ENCODE results near the gene LIFR. TPM values are rescaled to one million over a fixed set of nuclear protein-coding genes. Genes with fewer than 3 reads are reported as not detected.
A peak's percentile ranks its signal among the peaks of the same experiment; 100 is the strongest.
"Not testable (repeated sequence)": the region's sequence is repeated elsewhere in the genome, so short reads cannot be mapped to it uniquely, and the experiment has no call there.

The LIFR gene
- total and polyA plus RNA-seq, 11 donors: 12.6 to 66.8 (median 38.5) TPM

GRCh38 chr5:38602641-38603040 lies 46.2 kb upstream of the LIFR start:
- Histone ChIP-seq H3K4me3 (no peak overlapping the region), H3K27me3 (no peaks in the 10 kb centered on the region), H3K36me3 (no peaks in the 10 kb centered on the region), H3K27ac (no peak overlapping the region), H3K9me3 (no peaks in the 10 kb centered on the region), H3K4me1 (peaks cover 3 to 53% (median 33%) of the 10 kb centered on the region in 12 donors)
- WGBS, 4 donors: 83 to 92% (median 86%) methylated on average over 5 of the region's 5 CpGs
- TF ChIP-seq POLR2A (IDR thresholded peaks at IDR 0.05): no peak
- no peak for TF ChIP-seq CTCF (IDR thresholded peaks at IDR 0.05)
- ATAC-seq (no peak), DNase-seq (no peak)
- intact Hi-C loops (cut with DNase I): loop anchor here in 2 of 10 donors (5.0 kb wide), 2 partner anchors 45 to 50 kb away; partner anchors contain the start of gene LIFR (in 1 of the 2)

- TF ChIP-seq POLR2A (IDR thresholded peaks at IDR 0.05): no peak
- TF ChIP-seq CTCF (IDR thresholded peaks at IDR 0.05): no peak
- ATAC-seq: no peak
- Histone ChIP-seq H3K4me1 (peaks cover 3 to 57% (median 32%) of the 10 kb centered on the region in 12 donors), H3K9me3 (no peaks in the 10 kb centered on the region), H3K4me3 (no peak overlapping the region), H3K27ac (peak overlapping the region in 11 of 12 donors; percentile 24 to 81 (median 62)), H3K27me3 (no peaks in the 10 kb centered on the region), H3K36me3 (no peaks in the 10 kb centered on the region)
- intact Hi-C loops (cut with DNase I): loop anchor here in 6 of 10 donors (1.0 to 5.0 kb wide), 5 partner anchors 45 to 50 kb away; partner anchors contain the start of gene LIFR (in 3 of the 6)
- WGBS, 4 donors: 54 to 67% (median 63%) methylated on average over 4 of the region's 4 CpGs
- no peak for DNase-seq
Observed at GRCh38 chr5:38601863-38602298, 45.4 kb upstream of the LIFR start.

- peaks cover 3 to 55% (median 32%) of the 10 kb centered on the region in 12 donors for H3K4me1 ChIP-seq
- DNase-seq (peak in 4 of 5 donors; percentile 57 to 68 (median 64)), ATAC-seq (peak; percentile 72 to 95 (median 84))
- TF ChIP-seq CTCF (IDR thresholded peaks at IDR 0.05): no peak
- TF ChIP-seq POLR2A (IDR thresholded peaks at IDR 0.05): no peak
- H3K27ac ChIP-seq: peak overlapping the region; percentile 24 to 81 (median 60)
- H3K4me3 ChIP-seq: no peak overlapping the region
- intact Hi-C loops (cut with DNase I): loop anchor here in 6 of 10 donors (1.0 to 5.0 kb wide), 5 partner anchors 44 to 51 kb away; partner anchors contain the start of gene LIFR (in 3 of the 6)
- no peaks in the 10 kb centered on the region for H3K9me3 ChIP-seq
- no peaks in the 10 kb centered on the region for H3K36me3 ChIP-seq
- 31 to 49% (median 35%) methylated on average over 5 of the region's 5 CpGs for WGBS, 4 donors
- H3K27me3 ChIP-seq: no peaks in the 10 kb centered on the region
Observed at GRCh38 chr5:38601133-38601862, 44.9 kb upstream of the LIFR start.

GRCh38 chr5:38600329-38601045 lies 44.0 kb upstream of the LIFR start:
- intact Hi-C loops (cut with DNase I): loop anchor here in 6 of 10 donors (1.0 to 5.0 kb wide), 5 partner anchors 43 to 52 kb away; partner anchors contain the start of gene LIFR (in 3 of the 6)
- Histone ChIP-seq H3K36me3 (no peaks in the 10 kb centered on the region), H3K4me1 (peaks cover 3 to 57% (median 32%) of the 10 kb centered on the region in 12 donors), H3K9me3 (no peaks in the 10 kb centered on the region), H3K27ac (peak overlapping the region in 10 of 12 donors; percentile 48 to 81 (median 65)), H3K4me3 (no peak overlapping the region), H3K27me3 (no peaks in the 10 kb centered on the region)
- TF ChIP-seq POLR2A (IDR thresholded peaks at IDR 0.05): no peak
- TF ChIP-seq CTCF (IDR thresholded peaks at IDR 0.05): no peak
- peak in 1 of 4 donors; percentile 3 for ATAC-seq
- DNase-seq: no peak
- 70 to 81% (median 77%) methylated on average over 3 of the region's 3 CpGs for WGBS, 4 donors

GRCh38 chr5:38599751-38600150 lies 43.3 kb upstream of the LIFR start:
- H3K27ac ChIP-seq: peak overlapping the region in 5 of 12 donors; percentile 10 to 81 (median 57)
- H3K27me3 ChIP-seq: not testable (repeated sequence)
- intact Hi-C loops (cut with DNase I): loop anchor here in 6 of 10 donors (2.0 to 10.0 kb wide), 5 partner anchors 42 to 65 kb away; partner anchors contain the start of gene LIFR (in 3 of the 6)

More at GRCh38 chr5:38599751-38600150, 43.3 kb upstream of the LIFR start:
- not testable (repeated sequence) for H3K36me3 ChIP-seq, H3K4me3 ChIP-seq, DNase-seq, H3K9me3 ChIP-seq, ATAC-seq
- H3K4me1 ChIP-seq: peaks cover 3 to 57% (median 34%) of the 10 kb centered on the region in 12 donors

All from heart left ventricle (tissue), 16 donors.